GM10266 (cell line): ENCODE results near the gene PCNX4.
"Not testable (repeated sequence)": the region's sequence is repeated elsewhere in the genome, so short reads cannot be mapped to it uniquely, and the experiment has no call there.

Experiments used
- DNase-seq: peaks from one replicate; pipeline ENCODE4 v3.0.0; 2012; ENCODE audit errors: extremely low spot score
- TF ChIP-seq, protein P1 (sequence below): IDR thresholded peaks from 2 replicates; pipeline ENCODE4 v1.5.1; 2012; ENCODE audit warnings: mild to moderate bottlenecking, low read depth; ENCODE audit not compliant: control insufficient read depth, insufficient read depth; ENCODE audit errors: missing control alignments

PCNX4 gene

DNA sequence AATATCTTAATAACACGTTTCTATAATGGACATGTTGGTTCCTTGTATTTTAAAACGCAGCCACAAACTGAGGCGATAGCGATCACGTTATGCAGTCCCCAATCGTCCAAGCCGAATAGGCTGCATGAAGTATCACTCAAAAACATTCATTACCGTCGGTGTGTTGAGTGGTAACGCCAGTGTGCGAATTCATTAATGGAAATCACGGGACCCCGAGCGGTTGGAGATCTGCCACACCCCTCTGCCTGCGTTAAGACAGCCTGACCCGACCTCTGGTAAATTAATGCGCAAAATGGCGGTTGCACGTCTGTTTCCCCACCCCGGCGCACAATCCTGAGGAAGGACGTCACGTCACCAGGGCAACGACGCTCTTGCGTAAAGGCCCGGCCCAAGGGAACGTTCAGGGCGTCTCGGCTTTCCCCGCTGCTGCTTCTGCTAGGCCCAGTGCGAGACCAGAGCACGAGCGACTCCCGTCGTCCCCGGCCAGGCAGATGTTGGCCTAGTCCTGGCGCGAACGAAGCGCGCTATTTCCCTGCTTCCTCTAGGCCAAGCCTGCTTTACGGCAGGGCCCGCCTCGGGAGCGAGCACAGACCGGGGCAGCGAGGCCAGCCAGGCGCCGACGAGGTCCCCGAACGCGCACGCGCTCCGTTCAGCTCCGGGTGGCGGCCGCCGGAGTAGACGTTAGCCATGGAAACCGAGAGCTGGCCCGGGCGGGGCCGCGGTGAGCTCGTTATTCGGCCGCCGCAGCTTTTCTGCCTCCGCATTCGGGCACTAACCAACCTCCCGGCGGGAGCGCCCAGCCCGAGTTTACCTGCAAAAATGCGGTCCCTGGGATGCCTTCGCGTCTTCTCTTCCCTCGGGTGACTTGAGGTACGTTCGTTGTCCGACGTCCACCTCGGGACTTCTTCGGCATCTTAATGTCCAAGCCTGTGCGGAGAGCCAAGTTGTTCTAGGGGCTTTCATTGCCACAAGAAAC lies at the start of gene PCNX4:
Gene PCNX4 (plus strand): TSS at position 374 of the 976 bp plus-strand sequence. CDS start 15,716 bp downstream, outside the sequence.
- TF ChIP-seq, protein P1, sequence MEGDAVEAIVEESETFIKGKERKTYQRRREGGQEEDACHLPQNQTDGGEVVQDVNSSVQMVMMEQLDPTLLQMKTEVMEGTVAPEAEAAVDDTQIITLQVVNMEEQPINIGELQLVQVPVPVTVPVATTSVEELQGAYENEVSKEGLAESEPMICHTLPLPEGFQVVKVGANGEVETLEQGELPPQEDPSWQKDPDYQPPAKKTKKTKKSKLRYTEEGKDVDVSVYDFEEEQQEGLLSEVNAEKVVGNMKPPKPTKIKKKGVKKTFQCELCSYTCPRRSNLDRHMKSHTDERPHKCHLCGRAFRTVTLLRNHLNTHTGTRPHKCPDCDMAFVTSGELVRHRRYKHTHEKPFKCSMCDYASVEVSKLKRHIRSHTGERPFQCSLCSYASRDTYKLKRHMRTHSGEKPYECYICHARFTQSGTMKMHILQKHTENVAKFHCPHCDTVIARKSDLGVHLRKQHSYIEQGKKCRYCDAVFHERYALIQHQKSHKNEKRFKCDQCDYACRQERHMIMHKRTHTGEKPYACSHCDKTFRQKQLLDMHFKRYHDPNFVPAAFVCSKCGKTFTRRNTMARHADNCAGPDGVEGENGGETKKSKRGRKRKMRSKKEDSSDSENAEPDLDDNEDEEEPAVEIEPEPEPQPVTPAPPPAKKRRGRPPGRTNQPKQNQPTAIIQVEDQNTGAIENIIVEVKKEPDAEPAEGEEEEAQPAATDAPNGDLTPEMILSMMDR, result no peak
- DNase-seq, result peak; percentile 87

DNA sequence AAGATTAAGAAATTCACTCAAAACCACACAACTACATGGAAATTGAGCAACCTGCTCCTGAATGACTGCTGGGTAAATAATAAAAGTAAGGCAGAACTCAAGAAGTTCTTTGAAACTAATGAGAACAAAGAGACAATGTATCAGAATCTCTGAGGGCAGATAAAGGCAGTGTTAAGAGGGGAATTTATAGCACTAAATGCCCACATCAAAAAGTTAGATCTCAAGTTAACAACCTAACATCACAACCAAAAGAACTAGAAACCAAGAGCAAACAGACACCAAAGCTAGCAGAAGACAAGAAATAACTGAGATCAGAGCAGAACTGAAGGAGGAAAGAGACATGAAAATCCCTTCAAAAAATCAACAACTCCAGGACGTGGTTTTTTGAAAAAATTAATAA lies 43.7 kb upstream of the PCNX4 start:
- DNase-seq, result not testable (repeated sequence)

DNA sequence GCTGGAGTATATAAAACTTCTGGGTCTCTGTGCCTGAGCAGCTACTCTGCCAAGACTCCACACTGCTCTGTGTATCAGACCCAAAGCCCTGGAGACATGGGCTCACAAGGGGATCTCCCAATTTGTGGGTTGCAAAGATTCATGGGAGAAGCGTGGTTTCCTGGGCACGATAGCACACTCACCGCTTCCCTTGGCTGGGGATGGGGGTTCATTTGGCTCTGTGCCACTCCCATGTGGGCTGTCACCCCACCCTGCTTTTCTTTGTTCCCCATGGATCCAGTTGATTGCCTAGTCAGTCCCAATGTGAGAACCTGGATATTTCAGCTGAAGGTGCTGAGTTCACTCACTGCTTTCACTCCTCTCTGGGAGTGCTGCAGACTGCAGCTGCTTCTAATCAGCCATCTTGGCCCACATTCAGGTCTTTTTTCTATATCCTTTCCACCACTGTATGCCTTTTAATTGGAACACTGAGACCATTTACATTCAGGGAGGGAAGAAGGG lies 40.0 kb upstream of the PCNX4 start:
- DNase-seq, result no peak
- TF ChIP-seq, protein P1, result no peak

DNA sequence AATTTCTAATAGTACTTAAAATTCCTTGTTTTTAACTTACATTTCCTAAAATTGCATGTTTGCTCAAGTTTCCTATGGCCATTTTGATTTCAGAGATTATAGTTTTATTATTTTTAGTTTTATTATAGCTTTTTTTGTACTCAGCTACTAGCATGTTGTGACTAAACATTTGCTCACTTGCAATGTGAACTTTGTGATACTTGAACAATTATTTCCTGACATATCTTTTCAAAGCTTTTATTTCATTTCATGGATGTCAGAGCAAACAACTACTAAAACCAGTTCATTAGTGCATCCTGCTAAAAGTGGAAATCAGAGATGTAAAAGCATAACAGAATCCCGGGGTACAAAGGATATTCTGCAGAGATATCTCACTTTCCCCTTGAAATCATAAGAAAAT lies 33.6 kb upstream of the PCNX4 start:
- TF ChIP-seq, protein P1, result no peak
- no peak for DNase-seq

DNA sequence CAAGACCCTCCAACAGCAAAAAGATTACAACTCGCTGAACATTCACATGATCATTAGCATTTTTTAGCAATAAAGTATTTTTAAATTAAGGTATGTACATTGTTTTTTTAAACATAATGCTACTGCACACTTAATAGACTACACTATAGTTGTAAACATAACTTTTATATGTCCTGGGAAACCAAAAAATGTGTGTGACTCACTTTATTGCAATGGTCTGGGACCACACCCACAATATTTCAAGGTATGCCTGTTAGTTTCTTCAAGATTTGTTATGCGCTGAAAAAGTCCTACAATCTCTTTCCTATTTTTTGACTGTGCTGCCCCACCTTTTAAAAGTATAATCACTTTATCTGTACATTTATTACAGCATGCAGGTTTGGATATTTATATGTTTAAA lies 30.4 kb upstream of the PCNX4 start:
- no peak for DNase-seq

DNA sequence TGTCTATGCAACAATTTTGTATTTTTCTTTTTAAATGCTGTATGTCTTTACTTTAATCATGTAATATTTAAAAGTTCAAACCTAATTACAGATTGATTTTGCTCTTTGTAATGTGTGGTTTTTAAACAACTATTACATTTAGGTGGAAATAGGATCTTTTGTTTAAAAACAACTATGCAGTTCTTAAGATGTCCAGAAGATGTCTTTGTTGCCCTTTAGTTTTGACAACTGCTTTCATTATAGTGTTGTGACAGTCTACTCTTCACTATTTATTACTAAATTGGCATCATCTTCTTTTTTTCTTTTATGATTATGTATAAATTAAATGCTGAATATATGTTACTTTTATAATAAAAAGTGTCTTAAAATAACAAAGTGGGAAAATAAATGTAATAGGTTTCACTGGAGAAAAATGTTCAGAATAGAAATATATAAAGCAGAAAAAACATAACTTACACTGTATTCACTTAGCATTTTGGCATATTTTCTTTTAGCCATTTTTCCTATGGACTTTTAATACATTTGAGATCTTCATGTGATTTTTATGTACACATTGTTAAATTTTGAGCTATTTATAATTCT lies 27.1 kb upstream of the PCNX4 start:
- peak; percentile 17 for DNase-seq
- TF ChIP-seq, protein P1, result peak; percentile 52

More for the DNA sequence above, 30.4 kb upstream of the PCNX4 start:
- TF ChIP-seq, protein P1, result no peak

DNA sequence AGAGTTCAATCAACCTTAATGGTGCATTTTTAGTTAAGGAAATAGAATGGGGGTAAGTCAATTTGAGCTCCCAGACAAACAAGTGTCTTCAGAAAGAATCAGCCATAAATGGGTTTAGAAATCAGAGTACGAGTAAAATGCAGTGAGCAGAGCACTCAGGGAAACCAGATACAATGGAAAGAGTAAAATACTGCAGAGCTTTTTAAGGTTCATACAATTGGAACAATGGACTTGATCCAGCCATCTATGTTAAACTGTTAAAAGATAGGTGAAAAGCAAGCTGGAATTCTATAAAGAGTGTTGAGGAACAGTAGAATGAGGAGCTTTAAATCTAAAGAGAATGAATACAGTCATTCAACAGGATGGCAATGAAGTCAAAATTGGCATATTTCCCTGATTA lies 23.8 kb upstream of the PCNX4 start:
- TF ChIP-seq, protein P1, result no peak
- DNase-seq, result no peak
